ENCODE measurements around the gene FEZF1. TPM values are rescaled to one million over a fixed set of nuclear protein-coding genes. Genes with fewer than 3 reads are reported as not detected.

FEZF1 gene
- total and polyA plus RNA-seq, 2 of the 4 experiments (the other 2 are of a cell fraction): not detected

GRCh38 chr7:122298618-122299017 lies 5.9 kb downstream of the FEZF1 start:
- Histone ChIP-seq H3K4me1 (ENCODE audit: control insufficient read depth, insufficient read depth, low read length) (no peaks in the 10 kb centered on the region), H4K8ac (ENCODE audit: low read depth in 2 of 2, low read length in 2 of 2) (no peak overlapping the region), H3K56ac (ENCODE audit: extremely low read depth, insufficient read depth, low read length) (no peak overlapping the region), H3K9me1 (ENCODE audit: insufficient read depth, low read length) (no peaks in the 10 kb centered on the region), H3K4me3 (ENCODE audit: insufficient read depth, low read depth, low read length) (no peak overlapping the region), H2BK20ac (ENCODE audit: low read depth, low read length) (no peak overlapping the region), H4K91ac (ENCODE audit: insufficient read depth, low read depth, low read length) (no peak overlapping the region), H3K36me3 (ENCODE audit: control insufficient read depth, insufficient read depth, low read length) (no peaks in the 10 kb centered on the region), H2BK120ac (ENCODE audit: low read depth, low read length) (no peak overlapping the region), H2AK9ac (replicated peaks; ENCODE audit: low read depth, low read length, poor library complexity) (no peak overlapping the region), H3K4me2 (ENCODE audit: low read depth, low read length) (no peak overlapping the region), H2AFZ (replicated peaks; ENCODE audit: low read length, poor library complexity) (no peak overlapping the region), H2BK15ac (ENCODE audit: low read depth, low read length) (no peak overlapping the region), H3K14ac (replicated peaks; ENCODE audit: low read depth, low read length) (no peak overlapping the region), H3K79me1 (ENCODE audit: low read depth in 1 of 2, low read length in 2 of 2) (no peaks in the 10 kb centered on the region), H3K27ac (ENCODE audit: insufficient read depth, low read length) (no peak overlapping the region), H4K5ac (ENCODE audit: low read depth, low read length) (no peak overlapping the region), H3K4ac (ENCODE audit: low read depth, low read length) (no peak overlapping the region), H3K18ac (ENCODE audit: low read depth, low read length) (no peak overlapping the region), H3K9ac (ENCODE audit: low read depth, low read length) (no peak overlapping the region), H2BK5ac (ENCODE audit: low read depth, low read length, poor library complexity, severe bottlenecking) (no peak overlapping the region), H3K9me3 (ENCODE audit: control insufficient read depth, insufficient read depth, low read length) (peaks cover 3% of the 10 kb centered on the region; the same call in 1 of the 2 replicates), H3K23ac (ENCODE audit: low read depth, low read length) (no peak overlapping the region), H2AK5ac (ENCODE audit: low read depth, low read length) (no peak overlapping the region), H4K20me1 (ENCODE audit: insufficient read depth, low read length) (no peaks in the 10 kb centered on the region), H3K27me3 (ENCODE audit: control insufficient read depth, insufficient read depth, low read length) (peaks cover 35% of the 10 kb centered on the region)
- ATAC-seq (ENCODE audit: low read depth): no peak
- 60% methylated on average over 1 of the region's 2 CpGs; no CpG with 5 or more reads in 1 of the 2 experiments for WGBS, 2 experiments (ENCODE audit: extremely low coverage in 2 of 2, insufficient read length in 1 of 2)
- ChIA-PET CTCF (no interaction called here), POLR2A (ENCODE audit: unreplicated experiment) (no interaction called here)
- DNase-seq: no peak
- no TSS peak for BruUV-seq (replicated peaks)
- TF ChIP-seq CEBPB (IDR thresholded peaks at IDR 0.05; ENCODE audit: low read depth, low read length) (no peak), FOS (IDR thresholded peaks at IDR 0.05; ENCODE audit: low read depth, low read length) (no peak), MXI1 (IDR thresholded peaks at IDR 0.05; ENCODE audit: borderline replicate concordance, low read depth, low read length) (no peak), ELK1 (IDR thresholded peaks at IDR 0.05; ENCODE audit: borderline replicate concordance, low read depth, low read length) (no peak), CTCF (conservative IDR thresholded peaks at IDR 0.05; ENCODE audit: low read depth, low read length) (no peak)
- in situ Hi-C loops (cut with MboI; ENCODE audit: low sequenced_read_pairs) (no loop called here), dilution Hi-C loops (cut with HindIII; ENCODE audit: low sequenced_read_pairs, unreplicated experiment) (no loop called here), intact Hi-C loops (cut with micrococcal nuclease) (no loop called here)

All from IMR-90 (cell line).